ENCODE data around the gene GPX1.

GRCh38 chr3:49349348-49350114 is 8.6 kb downstream of the GPX1 start:
- no peak for TF ChIP-seq POLR2A (IDR thresholded peaks at IDR 0.05)
- TF ChIP-seq, protein P1, sequence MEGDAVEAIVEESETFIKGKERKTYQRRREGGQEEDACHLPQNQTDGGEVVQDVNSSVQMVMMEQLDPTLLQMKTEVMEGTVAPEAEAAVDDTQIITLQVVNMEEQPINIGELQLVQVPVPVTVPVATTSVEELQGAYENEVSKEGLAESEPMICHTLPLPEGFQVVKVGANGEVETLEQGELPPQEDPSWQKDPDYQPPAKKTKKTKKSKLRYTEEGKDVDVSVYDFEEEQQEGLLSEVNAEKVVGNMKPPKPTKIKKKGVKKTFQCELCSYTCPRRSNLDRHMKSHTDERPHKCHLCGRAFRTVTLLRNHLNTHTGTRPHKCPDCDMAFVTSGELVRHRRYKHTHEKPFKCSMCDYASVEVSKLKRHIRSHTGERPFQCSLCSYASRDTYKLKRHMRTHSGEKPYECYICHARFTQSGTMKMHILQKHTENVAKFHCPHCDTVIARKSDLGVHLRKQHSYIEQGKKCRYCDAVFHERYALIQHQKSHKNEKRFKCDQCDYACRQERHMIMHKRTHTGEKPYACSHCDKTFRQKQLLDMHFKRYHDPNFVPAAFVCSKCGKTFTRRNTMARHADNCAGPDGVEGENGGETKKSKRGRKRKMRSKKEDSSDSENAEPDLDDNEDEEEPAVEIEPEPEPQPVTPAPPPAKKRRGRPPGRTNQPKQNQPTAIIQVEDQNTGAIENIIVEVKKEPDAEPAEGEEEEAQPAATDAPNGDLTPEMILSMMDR (IDR thresholded peaks at IDR 0.05) = no peak

Measured in thyroid gland (tissue), 4 donors.